ENCODE measurements around the gene SFXN1. TPM values are rescaled to one million over a fixed set of nuclear protein-coding genes. Genes with fewer than 3 reads are reported as not detected.

The SFXN1 gene
- total and polyA plus RNA-seq, 4 experiments from 2014 or later, result 75.9 to 111 (median 91.6) TPM

DNA sequence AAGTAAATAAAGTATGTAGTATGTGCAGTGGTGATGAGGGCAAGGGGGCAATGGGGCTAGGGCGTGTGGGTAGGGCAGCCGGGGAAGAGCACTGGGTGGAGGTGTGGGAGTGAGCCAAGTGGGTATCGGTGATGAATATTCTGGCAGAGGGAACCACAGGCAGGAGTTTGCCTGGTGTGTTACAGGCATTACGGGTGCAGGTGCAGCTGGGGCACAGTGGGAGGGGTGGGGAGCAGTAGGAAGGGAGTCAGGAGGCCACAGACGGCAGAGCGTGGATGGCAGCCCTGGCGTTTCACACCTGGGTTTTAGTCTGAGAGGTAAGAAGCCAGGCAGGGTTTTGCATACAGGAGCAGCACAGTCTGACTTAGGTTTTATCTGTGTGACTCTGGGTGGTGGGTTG is 35.4 kb downstream of the SFXN1 start:
- no peaks in the 10 kb centered on the region for H3K27me3 Mint-ChIP-seq
- no peak overlapping the region for H3K27ac ChIP-seq (ENCODE audit: low read depth, low read length)
- intact Hi-C loops (cut with micrococcal nuclease), result no loop called here
- peaks cover 74 to 86% of the 10 kb centered on the region in 2 donors for H3K36me3 Mint-ChIP-seq
- peaks cover 0 to 6% (median 4%) of the 10 kb centered on the region in 8 donors for H3K9me3 Mint-ChIP-seq
- H3K27me3 ChIP-seq (ENCODE audit: insufficient read depth, low read length), result no peaks in the 10 kb centered on the region
- no peak overlapping the region for H3K4me3 ChIP-seq (ENCODE audit: low read length in 2 of 2)
- H3K4me3 Mint-ChIP-seq, result no peak overlapping the region
- peaks cover 53% of the 10 kb centered on the region for H3K36me3 ChIP-seq (ENCODE audit: insufficient read depth, low read length)
- POLR2A ChIA-PET (ENCODE audit: partially characterized antibody), result interaction anchor here (0.6 kb wide), 2 partner anchors 13 to 37 kb away, joined by 3 read pairs; no protein-coding TSS in a partner anchor
- CTCF ChIA-PET (ENCODE audit: partially characterized antibody), result interaction anchor here (1.0 to 1.4 kb wide), 2 partner anchors 11 to 49 kb away, joined by 3 to 6 read pairs; no protein-coding TSS in a partner anchor
- peaks cover 0 to 1% of the 10 kb centered on the region in 2 donors for H3K9me3 ChIP-seq (ENCODE audit: control insufficient read depth in 1 of 2, low read length in 2 of 2)
- DNase-seq, result no peak
- H3K4me1 Mint-ChIP-seq, result peaks cover 28 to 53% (median 38%) of the 10 kb centered on the region in 4 donors
- peaks cover 35% of the 10 kb centered on the region for H3K4me1 ChIP-seq (ENCODE audit: insufficient read depth, low read length)
- H3K27ac Mint-ChIP-seq, result peak overlapping the region in 6 of 7 donors; percentile 28 to 95 (median 64)

DNA sequence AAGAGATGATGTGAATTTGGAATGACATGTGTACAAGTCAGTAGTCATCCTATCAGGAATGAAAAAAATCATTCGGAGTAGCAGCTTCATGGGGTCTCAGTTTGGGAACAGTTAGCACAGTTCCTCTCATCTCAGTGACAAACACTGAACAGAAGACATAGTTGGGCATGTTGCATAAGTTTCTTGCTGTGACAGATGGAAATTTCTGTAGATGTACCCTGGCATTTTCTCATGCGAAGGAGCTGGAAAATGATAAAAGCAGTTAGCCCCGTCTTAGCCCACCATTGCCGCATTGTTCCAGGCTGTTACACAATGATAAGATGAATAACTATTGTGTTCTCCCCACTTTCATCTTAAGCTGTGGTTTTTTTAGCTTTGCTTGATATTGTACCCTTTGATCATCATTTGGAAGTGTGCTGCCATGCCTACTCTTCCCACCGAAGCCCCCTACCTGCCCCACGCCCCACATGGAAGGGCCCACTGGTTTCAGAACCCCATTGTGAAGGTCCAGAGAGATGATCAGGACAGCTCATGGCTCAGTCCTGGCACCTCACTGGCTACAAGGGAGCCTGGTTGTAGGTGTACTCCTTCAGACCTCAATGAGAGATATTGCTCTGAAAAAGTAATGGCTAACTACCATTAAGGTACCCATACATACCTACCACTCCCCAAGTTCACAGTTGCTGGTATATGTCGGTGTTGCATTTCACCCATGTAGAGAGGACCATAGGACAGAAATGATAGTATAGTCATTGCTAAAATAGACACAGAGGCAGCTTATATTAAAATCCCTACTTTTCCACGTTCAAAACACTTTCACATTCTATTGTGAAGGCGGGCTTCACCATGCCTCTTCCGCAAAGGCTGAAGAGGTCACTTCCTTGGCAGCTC is 38.8 kb downstream of the SFXN1 start:
- CTCF ChIA-PET (ENCODE audit: partially characterized antibody), result interaction anchor here (0.8 to 4.1 kb wide), 7 partner anchors 8 to 202 kb away, joined by 3 to 37 read pairs (median 4); no protein-coding TSS in a partner anchor
- peaks cover 52 to 79% (median 64%) of the 10 kb centered on the region in 4 donors for H3K4me1 Mint-ChIP-seq
- Histone ChIP-seq H3K9me3 (ENCODE audit: control insufficient read depth in 1 of 2, low read length in 2 of 2) (peaks cover 0 to 4% of the 10 kb centered on the region in 2 donors), H3K27me3 (ENCODE audit: insufficient read depth, low read length) (no peaks in the 10 kb centered on the region), H3K36me3 (ENCODE audit: insufficient read depth, low read length) (peaks cover 29% of the 10 kb centered on the region), H3K4me1 (ENCODE audit: insufficient read depth, low read length) (peaks cover 67% of the 10 kb centered on the region), H3K4me3 (ENCODE audit: low read length in 2 of 2) (peak overlapping the region in 1 of 2 donors; percentile 11), H3K27ac (ENCODE audit: low read depth, low read length) (peak overlapping the region; percentile 55)
- H3K9me3 Mint-ChIP-seq, result peaks cover 0 to 7% (median 4%) of the 10 kb centered on the region in 8 donors
- peak in 1 of 5 donors; percentile 51 for DNase-seq
- POLR2A ChIA-PET (ENCODE audit: partially characterized antibody), result interaction anchor here (1.4 to 8.5 kb wide), 3 partner anchors 17 to 53 kb away, joined by 3 to 69 read pairs (median 10); partner anchors contain the start of gene SFXN1
- peak overlapping the region; percentile 43 to 82 (median 54) for H3K4me3 Mint-ChIP-seq
- H3K27ac Mint-ChIP-seq, result peak overlapping the region; percentile 69 to 95 (median 90)
- H3K36me3 Mint-ChIP-seq, result peaks cover 55 to 76% of the 10 kb centered on the region in 2 donors
- H3K27me3 Mint-ChIP-seq, result no peaks in the 10 kb centered on the region
- intact Hi-C loops (cut with micrococcal nuclease), result loop anchor here (1.0 kb wide), 1 partner anchor 38 kb away; no protein-coding TSS in a partner anchor

DNA sequence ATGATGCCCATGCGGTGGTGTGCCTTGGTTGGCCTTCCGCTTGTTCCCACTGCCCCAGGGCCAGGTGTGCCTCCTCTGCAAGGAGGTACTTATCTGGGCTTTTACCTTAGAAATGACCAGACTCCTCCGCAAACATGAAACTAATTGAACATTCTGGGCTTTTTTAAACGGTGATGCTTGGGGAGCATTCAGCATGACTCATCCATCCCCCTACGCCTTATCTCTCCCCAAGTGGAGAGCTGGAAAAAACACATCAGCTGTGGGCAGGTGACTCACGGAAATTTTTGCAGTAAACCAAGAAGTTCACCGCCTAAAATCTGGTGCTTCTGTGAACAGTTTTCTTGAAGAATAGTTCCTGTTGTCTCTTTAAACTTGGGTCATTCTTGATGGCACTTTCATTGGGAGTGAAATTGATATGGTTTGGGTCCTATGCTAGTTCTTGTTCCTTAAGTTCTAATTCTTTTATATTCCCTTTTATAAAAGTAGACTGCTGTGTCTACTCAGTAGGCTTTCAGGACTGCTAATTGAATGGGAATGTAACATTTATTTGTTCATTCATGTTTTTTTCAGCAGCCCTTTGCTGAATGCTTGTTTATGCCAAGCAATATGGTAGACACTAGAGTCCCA is 39.6 kb downstream of the SFXN1 start:
- Mint-ChIP-seq H3K27me3 (no peaks in the 10 kb centered on the region), H3K4me3 (peak overlapping the region; percentile 43 to 82 (median 54)), H3K4me1 (peaks cover 57 to 87% (median 70%) of the 10 kb centered on the region in 4 donors), H3K36me3 (peaks cover 55 to 76% of the 10 kb centered on the region in 2 donors), H3K9me3 (peaks cover 0 to 7% (median 4%) of the 10 kb centered on the region in 8 donors), H3K27ac (peak overlapping the region; percentile 69 to 95 (median 90))
- Histone ChIP-seq H3K4me1 (ENCODE audit: insufficient read depth, low read length) (peaks cover 74% of the 10 kb centered on the region), H3K9me3 (ENCODE audit: control insufficient read depth in 1 of 2, low read length in 2 of 2) (peaks cover 0 to 4% of the 10 kb centered on the region in 2 donors), H3K27ac (ENCODE audit: low read depth, low read length) (peak overlapping the region; percentile 55), H3K4me3 (ENCODE audit: low read length in 2 of 2) (peak overlapping the region in 1 of 2 donors; percentile 11), H3K27me3 (ENCODE audit: insufficient read depth, low read length) (no peaks in the 10 kb centered on the region), H3K36me3 (ENCODE audit: insufficient read depth, low read length) (peaks cover 21% of the 10 kb centered on the region)
- intact Hi-C loops (cut with micrococcal nuclease), result loop anchor here (1.0 kb wide), 1 partner anchor 39 kb away; no protein-coding TSS in a partner anchor
- peak in 2 of 5 donors; percentile 29 to 90 for DNase-seq
- ChIA-PET CTCF (ENCODE audit: partially characterized antibody) (interaction anchor here (1.1 to 4.1 kb wide), 4 partner anchors 16 to 135 kb away, joined by 3 to 37 read pairs (median 4); no protein-coding TSS in a partner anchor), POLR2A (ENCODE audit: partially characterized antibody) (interaction anchor here (2.9 to 8.5 kb wide), 2 partner anchors 16 to 38 kb away, joined by 10 to 69 read pairs; partner anchors contain the start of gene SFXN1)

DNA sequence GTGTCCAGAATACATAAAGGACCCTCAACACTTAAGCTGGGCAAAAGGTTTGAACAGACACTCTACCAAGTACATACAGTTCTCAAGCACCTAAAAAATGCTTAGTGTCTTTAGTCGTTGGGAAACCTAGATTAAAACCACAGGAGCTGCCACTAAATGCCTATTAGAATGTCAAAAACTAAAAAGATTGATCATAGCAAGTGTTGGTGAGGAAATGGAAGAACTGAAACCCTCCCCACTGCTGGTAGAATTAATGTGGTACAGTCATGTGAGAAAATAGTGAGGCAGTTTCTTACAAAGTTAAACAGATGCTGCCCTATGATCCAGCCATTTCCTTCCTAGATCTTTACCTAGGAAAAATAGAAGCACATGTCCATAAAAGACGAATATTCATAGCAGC is 40.6 kb downstream of the SFXN1 start:
- Histone ChIP-seq H3K27ac (ENCODE audit: low read depth, low read length) (no peak overlapping the region), H3K4me3 (ENCODE audit: low read length in 2 of 2) (no peak overlapping the region), H3K36me3 (ENCODE audit: insufficient read depth, low read length) (peaks cover 11% of the 10 kb centered on the region), H3K27me3 (ENCODE audit: insufficient read depth, low read length) (no peaks in the 10 kb centered on the region), H3K9me3 (ENCODE audit: control insufficient read depth in 1 of 2, low read length in 2 of 2) (peaks cover 0 to 4% of the 10 kb centered on the region in 2 donors), H3K4me1 (ENCODE audit: insufficient read depth, low read length) (peaks cover 82% of the 10 kb centered on the region)
- Mint-ChIP-seq H3K27ac (peak overlapping the region in 5 of 7 donors; percentile 80 to 95 (median 92)), H3K9me3 (peaks cover 0 to 7% (median 4%) of the 10 kb centered on the region in 8 donors), H3K27me3 (no peaks in the 10 kb centered on the region), H3K36me3 (peaks cover 52 to 73% of the 10 kb centered on the region in 2 donors), H3K4me1 (peaks cover 56 to 88% (median 75%) of the 10 kb centered on the region in 4 donors), H3K4me3 (peak overlapping the region in 3 of 8 donors; percentile 40 to 68 (median 53))
- intact Hi-C loops (cut with micrococcal nuclease), result no loop called here
- CTCF ChIA-PET (ENCODE audit: partially characterized antibody), result interaction anchor here (1.4 to 4.1 kb wide), 3 partner anchors 15 to 134 kb away, joined by 3 to 37 read pairs (median 5); no protein-coding TSS in a partner anchor
- POLR2A ChIA-PET (ENCODE audit: partially characterized antibody), result interaction anchor here (1.2 to 8.5 kb wide), 5 partner anchors 10 to 40 kb away, joined by 3 to 69 read pairs (median 4); partner anchors contain the start of gene SFXN1
- no peak for DNase-seq

DNA sequence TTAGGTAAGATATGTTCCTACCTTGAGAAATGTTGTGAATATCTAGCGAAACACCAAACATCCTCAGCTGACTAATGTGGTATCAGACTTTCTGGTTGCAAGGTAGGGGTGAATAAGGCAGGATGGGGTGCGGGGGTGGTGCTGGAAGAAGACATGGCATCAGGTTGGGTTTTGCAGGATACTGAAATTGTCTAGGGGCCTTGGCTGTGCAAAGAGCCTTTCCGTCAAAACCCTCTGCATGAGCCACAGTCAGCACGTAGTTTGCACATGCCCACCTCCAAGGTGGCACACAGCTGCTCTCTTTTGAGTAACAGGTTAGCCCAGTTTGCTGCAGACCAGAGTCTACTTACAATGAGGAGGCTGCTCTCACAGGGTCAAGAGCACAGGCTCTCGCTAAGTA is 42.0 kb downstream of the SFXN1 start:
- Histone ChIP-seq H3K9me3 (ENCODE audit: control insufficient read depth in 1 of 2, low read length in 2 of 2) (peaks cover 0 to 4% of the 10 kb centered on the region in 2 donors), H3K36me3 (ENCODE audit: insufficient read depth, low read length) (peaks cover 9% of the 10 kb centered on the region), H3K4me1 (ENCODE audit: insufficient read depth, low read length) (peaks cover 95% of the 10 kb centered on the region), H3K27me3 (ENCODE audit: insufficient read depth, low read length) (no peaks in the 10 kb centered on the region), H3K27ac (ENCODE audit: low read depth, low read length) (no peak overlapping the region), H3K4me3 (ENCODE audit: low read length in 2 of 2) (no peak overlapping the region)
- Mint-ChIP-seq H3K4me3 (peak overlapping the region in 6 of 8 donors; percentile 57 to 88 (median 80)), H3K4me1 (peaks cover 65 to 96% (median 83%) of the 10 kb centered on the region in 4 donors), H3K36me3 (peaks cover 53 to 72% of the 10 kb centered on the region in 2 donors), H3K27ac (peak overlapping the region; percentile 65 to 95 (median 81)), H3K27me3 (no peaks in the 10 kb centered on the region), H3K9me3 (peaks cover 0 to 7% (median 4%) of the 10 kb centered on the region in 8 donors)
- intact Hi-C loops (cut with micrococcal nuclease), result loop anchor here (2.0 kb wide), 1 partner anchor 14 kb away; no protein-coding TSS in a partner anchor
- DNase-seq, result peak in 3 of 5 donors; percentile 18 to 58 (median 22)
- ChIA-PET CTCF (ENCODE audit: partially characterized antibody) (interaction anchor here (1.4 to 6.8 kb wide), 3 partner anchors 14 to 43 kb away, joined by 5 to 66 read pairs (median 6); partner anchors contain the start of gene SFXN1), POLR2A (ENCODE audit: partially characterized antibody) (interaction anchor here (1.2 to 8.5 kb wide), 7 partner anchors 8 to 138 kb away, joined by 3 to 69 read pairs (median 4); partner anchors contain the start of gene SFXN1)

DNA sequence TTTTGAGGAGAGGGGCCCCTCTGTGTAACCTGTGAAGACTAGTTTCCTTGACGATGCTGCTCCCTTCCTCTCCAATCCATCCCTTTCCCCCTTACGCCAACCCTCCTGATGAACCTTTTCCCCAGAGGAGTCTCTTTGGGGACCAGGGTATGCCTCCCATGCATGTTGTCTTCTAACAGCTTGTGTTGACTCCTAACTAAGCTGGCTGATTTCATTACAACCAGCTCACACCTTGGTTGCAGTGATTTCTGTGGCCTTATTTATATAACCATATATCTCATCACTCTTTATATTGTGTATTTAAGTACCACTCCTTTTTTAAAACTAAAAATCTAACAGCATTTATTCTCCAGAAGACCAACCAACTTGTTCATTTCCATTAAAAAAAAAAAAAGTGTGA is 42.5 kb downstream of the SFXN1 start:
- H3K4me3 ChIP-seq (ENCODE audit: low read length in 2 of 2), result peak overlapping the region in 1 of 2 donors; percentile 36
- Mint-ChIP-seq H3K36me3 (peaks cover 52 to 67% of the 10 kb centered on the region in 2 donors), H3K4me3 (peak overlapping the region; percentile 65 to 88 (median 76)), H3K4me1 (peaks cover 65 to 90% (median 78%) of the 10 kb centered on the region in 4 donors), H3K27ac (peak overlapping the region; percentile 65 to 95 (median 81)), H3K9me3 (peaks cover 0 to 7% (median 4%) of the 10 kb centered on the region in 8 donors), H3K27me3 (no peaks in the 10 kb centered on the region)
- H3K27me3 ChIP-seq (ENCODE audit: insufficient read depth, low read length), result no peaks in the 10 kb centered on the region
- CTCF ChIA-PET (ENCODE audit: partially characterized antibody), result interaction anchor here (0.7 to 6.8 kb wide), 5 partner anchors 11 to 108 kb away, joined by 3 to 66 read pairs (median 6); partner anchors contain the start of gene SFXN1
- H3K4me1 ChIP-seq (ENCODE audit: insufficient read depth, low read length), result peaks cover 91% of the 10 kb centered on the region
- intact Hi-C loops (cut with micrococcal nuclease), result loop anchor here (1.0 to 2.0 kb wide), 2 partner anchors 14 to 43 kb away; partner anchors contain the start of gene SFXN1
- peaks cover 9% of the 10 kb centered on the region for H3K36me3 ChIP-seq (ENCODE audit: insufficient read depth, low read length)
- POLR2A ChIA-PET (ENCODE audit: partially characterized antibody), result interaction anchor here (0.6 to 8.5 kb wide), 8 partner anchors 11 to 1017 kb away, joined by 3 to 69 read pairs (median 4); partner anchors contain the start of gene SFXN1
- DNase-seq, result no peak
- peaks cover 0 to 4% of the 10 kb centered on the region in 2 donors for H3K9me3 ChIP-seq (ENCODE audit: control insufficient read depth in 1 of 2, low read length in 2 of 2)
- H3K27ac ChIP-seq (ENCODE audit: low read depth, low read length), result peak overlapping the region; percentile 27

Data from CD4-positive, alpha-beta memory T cell (primary cell).